T follicular helper cell (primary cell): ENCODE data around the gene RBMS2.
"Not testable (repeated sequence)": the region's sequence is repeated elsewhere in the genome, so short reads cannot be mapped to it uniquely, and the experiment has no call there.

Experiments used
- DNase-seq: peaks from one replicate; pipeline ENCODE4 v3.0.0-alpha.2; 2020; ENCODE audit warnings: low read depth

Gene RBMS2

DNA sequence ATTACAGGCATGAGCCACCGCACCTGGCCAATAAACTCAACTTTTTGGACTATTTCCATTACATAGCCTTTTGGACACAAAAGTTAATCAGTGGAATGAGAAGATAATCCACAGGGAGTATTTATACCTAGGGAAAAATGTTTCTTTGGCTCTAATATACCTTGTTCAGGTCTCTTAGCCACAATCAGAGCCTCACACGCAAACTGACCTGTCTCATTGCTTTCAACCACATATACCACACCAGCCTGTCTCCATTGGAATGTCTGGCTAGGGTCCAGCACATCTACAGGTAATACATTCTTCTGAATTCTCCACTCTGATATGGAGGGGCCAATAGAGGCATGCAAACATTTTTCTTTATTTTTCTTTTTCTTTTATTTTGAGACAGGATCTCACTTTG is 3.8 kb upstream of the RBMS2 start:
- DNase-seq: no peak

DNA sequence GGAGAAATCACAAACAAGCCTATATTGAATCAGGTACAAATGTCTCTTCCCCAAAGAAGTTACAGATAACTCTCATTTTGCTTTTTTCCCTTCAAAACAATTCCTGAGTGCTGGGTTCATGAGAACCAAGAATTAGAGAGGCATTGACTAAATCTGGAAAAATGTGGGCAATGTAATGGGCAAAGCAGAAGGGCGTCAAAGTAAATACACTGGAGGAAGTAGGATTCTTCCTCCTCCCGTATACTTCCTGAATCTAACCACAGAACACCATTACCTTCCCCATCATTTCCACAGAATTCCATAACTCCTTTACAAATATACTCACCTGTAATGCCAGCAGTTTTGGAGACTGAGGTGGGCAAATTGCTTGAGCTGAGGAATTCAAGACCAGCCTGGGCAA is 3.0 kb upstream of the RBMS2 start:
- no peak for DNase-seq

DNA sequence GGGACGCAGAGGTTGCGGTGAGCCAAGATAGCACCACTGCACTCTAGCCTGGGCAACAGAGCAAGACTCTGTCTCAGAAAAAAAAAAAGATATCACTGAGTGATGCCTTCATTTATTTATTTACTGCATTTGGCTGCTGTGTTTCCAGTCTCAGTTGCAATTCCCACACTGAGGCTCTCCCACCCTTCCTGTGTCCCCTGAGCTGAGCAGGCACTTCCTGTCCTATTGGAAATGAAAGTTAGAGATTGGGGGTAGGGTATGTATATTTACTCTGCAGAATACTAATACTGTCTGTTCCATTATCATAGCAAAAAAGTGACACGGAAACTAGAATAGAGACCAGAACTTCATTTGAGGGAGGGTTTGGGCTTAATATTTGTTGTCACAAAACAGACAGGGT is 1.6 kb upstream of the RBMS2 start:
- no peak for DNase-seq

DNA sequence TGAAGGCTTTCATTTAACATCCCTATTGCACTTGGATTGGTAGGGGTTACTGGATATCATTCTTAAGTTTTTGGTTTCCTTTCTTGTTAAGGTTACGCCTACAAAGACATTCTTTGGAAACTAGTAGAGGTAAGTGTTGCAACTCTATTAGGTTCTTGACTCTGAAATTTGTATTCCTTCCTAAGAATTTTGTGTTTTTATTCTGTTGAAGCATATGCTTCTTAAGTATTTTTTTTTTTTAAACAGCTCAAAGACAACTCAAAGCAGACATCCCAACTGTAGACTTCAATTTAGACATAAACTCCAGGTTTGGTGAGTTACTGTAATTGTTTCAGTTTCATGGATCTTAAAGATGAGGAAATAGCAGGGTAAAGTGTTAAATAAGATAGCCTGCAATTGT is 1.1 kb upstream of the RBMS2 start:
- no peak for DNase-seq

DNA sequence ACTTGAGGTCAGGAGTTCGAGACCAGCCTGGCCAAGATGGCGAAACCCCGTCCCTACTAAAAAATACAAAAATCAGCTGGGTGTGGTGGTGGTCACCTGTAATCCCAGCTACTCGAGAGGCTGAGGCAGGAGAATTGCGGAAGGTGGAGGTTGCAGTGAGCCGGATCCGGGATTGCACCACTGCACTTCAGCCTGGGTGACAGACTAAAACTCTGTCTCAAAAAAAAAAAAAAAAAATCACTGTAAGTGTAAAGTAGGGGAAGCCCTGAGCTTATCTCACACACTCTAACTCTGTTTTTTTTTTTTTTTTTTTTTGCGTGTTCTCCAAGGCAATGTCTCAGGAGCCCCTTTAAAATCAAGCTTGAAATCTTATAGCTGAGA is 421 bp upstream of the RBMS2 start:
- no peak for DNase-seq

DNA sequence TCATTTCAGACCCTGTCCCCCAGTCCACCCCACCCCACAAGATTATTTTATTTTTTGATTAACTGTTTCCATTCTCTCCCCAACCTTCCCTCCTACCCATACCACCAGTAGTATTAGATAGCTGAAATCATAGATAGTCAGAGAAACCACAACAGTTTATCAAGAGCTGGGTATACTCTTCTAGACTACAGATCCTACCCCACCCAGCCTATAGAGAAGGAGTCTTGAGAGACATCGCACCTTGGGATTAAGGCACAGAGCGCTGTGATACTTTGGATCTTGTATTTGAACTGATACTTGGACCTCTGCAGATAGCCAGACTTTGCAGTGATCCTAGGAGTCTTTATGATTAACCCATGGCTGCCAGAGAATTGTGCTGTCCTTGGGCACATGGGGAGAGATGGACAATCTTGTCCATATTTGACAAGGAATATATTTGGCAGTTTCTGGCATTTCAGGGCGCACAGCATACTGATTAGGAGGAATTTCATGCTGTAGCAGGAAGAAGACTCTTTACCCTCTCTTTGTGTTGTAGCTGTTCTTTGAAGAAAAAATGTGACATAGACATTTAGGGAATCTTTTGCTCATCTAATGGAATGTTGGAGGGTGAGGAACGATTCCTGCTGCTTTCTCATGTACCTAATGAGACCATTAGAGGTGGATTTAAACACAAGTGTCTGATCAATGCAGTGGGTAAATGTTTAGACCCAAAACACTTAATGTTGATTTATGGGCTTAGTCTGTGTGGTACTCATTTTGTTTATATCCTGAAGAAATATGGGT is 982 bp downstream of the RBMS2 start:
- no peak for DNase-seq

DNA sequence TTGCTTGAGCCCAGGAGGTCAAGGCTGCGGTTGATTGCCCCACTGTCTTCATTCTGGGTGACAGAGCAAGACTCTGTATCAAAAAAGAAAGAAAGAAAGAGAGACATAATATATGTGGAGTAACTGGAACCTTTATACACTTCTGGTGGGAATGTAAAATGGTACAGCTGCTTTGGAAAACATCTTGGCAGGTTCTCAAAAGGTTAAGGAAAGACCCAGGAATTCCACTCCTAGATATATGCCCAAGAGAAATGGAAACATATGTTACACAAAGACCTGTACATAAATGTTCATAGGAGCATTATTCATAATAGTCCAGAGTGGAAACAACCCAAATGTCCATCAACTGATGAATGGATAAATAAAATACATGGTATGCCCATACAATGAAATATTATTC is 7.2 kb downstream of the RBMS2 start:
- no peak for DNase-seq

DNA sequence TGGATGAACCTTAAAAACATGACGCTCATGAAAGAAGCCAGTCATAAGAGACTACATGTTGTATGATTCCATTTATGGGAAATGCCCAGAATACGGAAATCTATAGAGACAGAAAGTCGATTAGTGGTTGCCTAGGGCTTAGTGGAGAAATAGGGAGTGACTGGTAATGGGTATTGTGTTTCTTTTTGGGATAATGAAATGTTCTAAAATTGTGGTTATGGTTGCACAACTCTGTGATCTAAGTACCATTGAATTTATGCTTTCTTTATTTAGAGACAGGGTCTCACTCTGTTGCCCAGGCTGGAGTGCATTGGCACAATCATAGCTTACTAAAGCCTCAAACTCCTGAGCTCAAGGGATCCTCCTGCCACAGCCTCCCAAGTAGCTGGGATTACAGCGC is 8.0 kb downstream of the RBMS2 start:
- DNase-seq: no peak

DNA sequence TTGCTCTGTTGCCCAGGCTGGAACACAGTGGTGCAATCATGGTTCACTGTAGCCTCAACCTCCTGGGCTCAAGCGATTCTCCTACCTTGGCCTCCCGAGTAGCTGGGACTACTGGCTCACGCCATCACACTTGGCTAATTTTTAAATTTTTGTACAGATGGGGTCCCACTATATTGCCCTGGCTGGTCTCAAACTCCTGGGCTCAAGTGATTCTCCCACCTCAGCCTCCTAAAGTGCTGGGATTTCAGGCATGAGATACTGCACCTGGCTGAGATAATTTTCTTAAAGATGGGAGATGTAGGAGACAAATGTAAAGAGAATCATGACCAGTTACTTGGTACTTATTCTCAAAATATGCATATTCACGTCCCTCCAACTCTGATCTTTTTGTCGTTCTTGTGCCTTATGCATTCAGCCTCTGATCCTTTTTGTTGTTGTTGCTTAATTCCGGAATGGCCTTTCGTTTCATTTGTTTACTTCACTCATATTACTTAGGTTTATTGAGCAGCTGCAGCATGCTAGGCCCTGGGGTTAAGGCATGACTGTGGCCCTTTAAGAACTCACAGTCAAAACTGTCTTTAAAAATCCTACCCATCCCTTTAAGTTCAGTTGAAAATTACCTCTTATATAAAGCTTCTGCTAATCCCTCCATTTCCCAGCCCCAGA is 8.9 kb downstream of the RBMS2 start:
- no peak for DNase-seq

DNA sequence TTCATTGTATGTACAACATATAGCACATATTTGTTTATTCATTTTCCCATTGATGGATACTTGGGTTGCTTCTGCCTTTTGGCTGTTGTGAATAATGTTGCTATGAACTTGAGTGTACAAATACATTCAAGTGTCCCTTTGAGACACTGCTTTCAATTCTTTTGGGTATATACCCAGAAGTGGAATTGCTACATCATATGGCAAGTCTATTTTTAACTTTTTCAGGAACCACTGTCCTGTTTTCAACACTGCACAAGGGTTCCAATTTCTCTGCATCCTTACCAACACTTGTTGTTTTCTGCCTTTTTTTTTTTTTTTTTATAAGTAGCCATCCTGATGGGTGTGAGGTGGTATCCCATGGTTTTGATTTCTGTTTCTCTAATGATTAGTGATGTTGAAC is 15.9 kb downstream of the RBMS2 start:
- no peak for DNase-seq

DNA sequence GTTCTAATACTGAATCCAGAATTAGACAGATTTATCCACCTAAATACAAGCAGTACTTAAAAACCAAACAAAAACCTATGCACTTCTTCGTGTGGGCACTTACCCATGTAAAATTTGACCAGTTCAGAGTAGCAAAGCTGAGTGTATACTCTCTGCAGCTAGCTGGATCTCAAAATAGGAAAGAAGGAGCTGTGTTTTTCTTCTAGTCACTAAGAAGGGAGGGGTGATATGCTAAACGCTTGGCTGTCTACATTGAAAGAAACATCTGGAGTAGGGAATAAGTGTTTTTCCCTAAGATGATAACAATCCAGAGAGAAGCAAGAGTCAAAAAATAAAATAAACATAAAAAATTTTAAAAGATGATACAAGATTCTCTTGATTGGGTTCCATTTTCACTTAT is 20.0 kb downstream of the RBMS2 start:
- no peak for DNase-seq

DNA sequence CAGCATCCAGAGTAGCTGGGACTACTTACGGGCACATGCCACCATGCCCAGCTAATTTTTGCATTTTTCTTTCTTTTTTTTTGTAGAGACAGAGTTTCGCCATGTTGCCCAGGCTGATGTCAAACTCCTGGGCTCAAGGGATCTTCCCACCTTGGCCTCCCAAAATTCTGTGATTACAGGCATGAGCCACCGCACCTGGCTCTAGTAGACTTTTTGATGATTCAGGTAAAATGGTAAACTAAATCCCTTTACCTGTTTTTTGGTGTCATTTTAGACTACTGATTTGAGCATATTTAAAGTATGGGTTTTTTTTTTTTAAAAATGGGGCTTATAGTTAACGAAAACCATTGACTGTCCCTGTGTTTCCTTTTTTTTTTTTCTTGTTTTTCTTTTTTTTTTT is 20.5 kb downstream of the RBMS2 start:
- no peak for DNase-seq

DNA sequence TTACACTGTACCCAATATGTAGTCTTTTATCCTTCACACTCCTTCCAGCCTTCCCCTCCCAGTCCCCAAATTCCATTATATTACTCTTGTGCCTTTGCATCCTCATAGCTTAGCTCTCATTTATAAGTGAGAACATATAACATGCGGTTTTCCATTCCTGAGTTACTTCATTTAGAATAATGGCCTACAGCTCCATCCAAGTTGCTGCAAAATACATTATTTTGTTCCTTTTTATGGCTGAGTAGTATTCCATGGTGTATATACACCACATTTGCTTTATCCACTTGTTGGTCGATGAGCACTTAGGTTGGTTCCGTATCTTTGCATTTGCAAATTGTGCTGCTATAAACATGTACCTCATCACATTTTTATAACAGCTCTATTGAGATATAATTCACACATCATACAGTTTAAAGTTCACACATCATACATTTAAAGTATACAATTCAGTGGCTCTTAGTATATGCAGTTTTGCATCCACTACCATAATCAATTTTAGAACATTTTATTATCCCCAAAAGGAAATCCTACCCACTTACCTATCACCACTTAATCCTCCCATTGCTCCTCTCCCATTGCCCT is 23.5 kb downstream of the RBMS2 start:
- DNase-seq: no peak

DNA sequence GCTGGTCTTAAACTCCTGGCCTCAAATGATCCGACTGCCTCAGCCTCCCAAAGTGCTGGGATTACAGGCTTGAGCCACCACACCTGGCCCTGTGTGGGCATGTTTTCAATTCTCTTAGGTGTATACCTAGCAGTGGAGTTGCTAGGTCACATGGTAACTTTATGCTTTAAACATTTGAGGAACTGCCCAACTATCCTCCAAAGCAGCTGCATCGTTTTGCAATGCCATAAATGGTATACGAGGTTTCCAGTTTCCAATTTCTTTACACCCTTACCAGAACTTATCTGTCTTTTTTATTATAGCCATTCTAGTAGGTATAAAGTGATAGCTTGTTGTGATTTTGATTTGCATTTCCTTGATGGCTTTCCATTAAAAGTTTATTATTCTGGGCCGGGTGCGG is 25.1 kb downstream of the RBMS2 start:
- no peak for DNase-seq

DNA sequence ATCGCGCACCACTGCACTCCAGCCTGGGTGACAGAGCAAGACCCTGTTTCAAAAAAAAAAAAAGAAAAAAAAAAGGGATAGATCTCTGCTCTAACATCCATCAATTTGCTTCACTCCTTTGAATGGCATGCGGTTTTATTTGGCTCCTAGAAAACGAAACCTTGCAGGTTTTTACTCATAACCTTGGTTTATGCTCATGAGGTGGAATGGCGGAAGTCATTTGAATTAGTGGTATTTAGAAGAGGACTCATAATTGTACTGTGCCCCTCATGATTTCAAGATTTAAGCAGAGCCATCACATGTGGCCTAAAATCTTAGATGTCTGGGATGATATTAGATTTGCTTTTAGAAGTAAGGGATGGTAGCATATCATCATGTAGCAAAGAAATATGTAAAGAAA is 29.4 kb downstream of the RBMS2 start:
- no peak for DNase-seq

DNA sequence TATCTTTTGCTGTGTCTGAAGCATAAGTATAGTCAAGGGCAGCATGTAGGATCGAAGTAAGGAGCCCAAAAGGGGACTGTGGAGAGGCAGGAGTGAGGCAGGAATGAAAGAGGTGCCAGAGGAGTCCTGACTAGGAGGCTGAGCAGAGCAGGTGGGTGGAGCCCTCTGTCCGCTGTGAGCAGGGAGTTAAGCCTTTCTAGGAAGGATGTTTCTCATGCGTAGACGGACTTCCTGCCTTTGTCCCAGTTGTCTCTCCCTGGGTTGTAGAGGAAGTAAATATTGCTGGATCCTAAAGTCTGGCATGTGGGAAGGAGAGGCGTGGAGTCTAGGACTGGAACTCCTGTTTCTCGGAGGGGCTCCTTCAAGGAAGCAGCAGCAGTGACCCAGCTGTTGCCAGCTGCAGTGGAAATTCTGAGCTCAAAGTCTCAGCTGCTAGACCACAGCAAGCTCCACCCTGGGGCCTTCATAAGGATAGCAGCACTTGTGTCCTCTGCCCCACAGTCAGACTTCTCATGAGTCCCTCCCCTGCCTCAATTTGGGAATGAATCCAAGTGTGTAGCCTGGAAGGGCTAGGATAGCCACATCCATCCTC is 44.0 kb downstream of the RBMS2 start:
- DNase-seq: no peak

DNA sequence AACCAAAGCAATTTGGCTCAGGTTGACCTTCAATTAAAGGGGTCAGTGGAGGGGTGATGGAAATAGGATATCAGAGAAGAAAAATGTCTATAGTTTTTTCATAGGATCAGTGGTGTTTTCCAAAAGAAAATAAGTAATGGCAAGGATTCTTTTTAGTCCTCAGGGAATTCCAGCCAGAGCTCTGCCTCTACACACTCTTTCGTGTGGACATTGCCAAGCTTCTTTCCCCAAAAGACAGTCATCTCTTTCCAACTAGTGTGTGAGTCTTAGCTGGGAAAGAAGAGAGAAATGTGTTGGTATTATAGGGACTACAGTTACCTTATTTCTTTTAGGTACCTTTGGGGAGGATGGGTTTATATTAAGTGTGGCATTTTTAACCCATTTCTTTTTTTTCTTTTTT is 46.5 kb downstream of the RBMS2 start:
- no peak for DNase-seq

DNA sequence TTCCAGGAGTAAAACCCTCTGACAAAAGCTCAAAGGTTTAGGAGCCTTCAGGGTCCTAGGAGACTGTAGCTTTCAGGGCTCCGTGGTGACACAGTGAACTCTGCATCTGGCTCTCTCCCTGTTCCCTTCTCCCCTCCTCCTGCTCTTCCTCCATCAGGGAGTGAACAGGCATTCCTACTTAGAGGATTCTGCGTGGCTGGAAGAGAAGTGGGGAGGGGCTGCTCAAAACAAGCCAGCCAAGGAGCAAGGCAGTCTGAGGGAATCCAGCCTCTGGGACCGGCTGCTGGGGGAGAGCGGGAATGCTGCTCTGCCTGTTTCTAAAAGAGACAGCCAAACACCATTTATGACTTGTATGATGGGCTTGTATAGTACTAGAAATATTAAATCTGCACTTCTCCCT is 49.5 kb downstream of the RBMS2 start:
- DNase-seq: no peak

DNA sequence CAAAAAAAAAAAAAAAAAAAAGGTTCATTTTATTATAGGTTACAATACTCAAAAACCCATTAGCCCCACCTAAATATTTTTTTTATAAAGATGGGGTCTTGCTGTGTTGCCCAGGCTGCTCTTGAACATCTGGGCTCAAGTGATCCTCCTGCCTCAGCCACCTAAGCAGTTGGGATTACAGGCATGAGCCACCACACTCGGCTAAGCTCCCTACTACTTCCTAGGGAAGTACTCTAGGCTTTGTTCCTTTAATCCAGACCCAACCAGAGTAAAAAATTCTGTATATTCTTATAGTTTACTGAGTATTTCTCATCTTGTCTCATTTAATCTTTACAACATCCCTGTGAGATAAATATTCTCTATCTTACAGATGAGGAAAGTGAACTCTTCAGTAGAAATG is 50.7 kb downstream of the RBMS2 start:
- DNase-seq: no peak

DNA sequence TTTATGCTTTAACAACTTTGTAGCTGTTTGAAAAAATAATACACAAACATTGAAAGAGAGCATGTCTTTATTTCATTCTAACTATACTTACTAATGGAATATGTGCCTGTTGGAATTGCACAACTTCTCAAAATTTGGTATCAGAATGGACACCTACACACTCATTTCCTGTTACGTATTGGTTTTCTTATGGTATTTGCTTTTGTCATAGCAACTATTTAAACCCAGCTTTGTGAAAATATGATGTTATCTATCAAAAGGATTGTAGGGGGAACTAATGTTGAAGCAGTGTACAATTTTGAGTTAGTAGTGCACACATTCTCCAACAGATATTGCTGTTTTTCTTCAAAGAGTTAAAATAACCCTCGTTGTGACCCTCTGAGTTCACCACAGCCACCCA is 52.6 kb downstream of the RBMS2 start:
- DNase-seq: no peak

DNA sequence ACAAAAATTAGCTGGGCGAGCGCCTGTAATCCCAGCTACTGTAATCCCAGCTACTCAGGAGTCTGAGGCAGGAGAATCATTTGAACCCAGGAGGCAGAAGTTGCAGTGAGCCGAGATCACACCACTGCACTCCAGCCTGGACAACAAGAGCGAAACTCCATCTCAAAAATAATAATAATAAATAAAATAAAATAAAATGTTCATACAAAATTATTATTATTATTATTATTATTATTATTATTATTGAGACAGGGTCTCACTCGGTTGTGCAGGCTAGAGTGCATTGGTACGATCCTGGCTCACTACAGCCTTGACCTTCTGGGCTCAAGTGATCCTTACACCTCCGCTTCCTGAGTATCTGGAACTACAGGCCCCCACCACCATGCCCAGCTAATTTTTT is 55.6 kb downstream of the RBMS2 start:
- DNase-seq: not testable (repeated sequence)

DNA sequence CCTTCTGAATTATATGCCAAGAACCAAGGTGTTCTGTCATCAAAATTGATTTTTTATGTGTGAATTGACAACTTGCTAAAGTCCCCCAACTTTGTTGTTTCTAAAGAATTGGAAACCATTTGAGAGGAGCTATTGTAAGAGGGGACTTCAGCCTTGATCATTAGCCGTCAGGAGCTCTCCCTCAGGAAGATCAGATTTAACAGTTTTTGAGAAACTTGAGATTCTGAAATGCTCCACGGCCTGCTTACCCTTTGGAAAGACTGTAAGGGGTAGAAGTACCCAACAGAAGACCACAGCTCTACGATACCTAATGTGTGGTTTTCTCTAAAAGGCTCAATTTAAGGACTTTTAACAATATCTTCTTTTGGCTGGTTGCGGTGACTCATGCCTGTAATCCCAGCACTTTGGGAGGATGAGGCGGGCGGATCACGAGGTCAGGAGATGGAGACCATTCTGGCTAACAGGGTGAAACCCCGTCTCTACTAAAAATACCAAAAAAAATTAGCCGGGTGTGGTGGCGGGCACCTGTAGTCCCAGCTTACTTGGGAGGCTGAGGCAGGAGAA is 57.4 kb downstream of the RBMS2 start:
- no peak for DNase-seq
